IPS-NIHi7 (cell line): ENCODE data around the gene SDF4.

Source experiments
- DNase-seq: peaks from one replicate; pipeline ENCODE4 v3.0.0; 2012; ENCODE audit warnings: mixed read lengths; ENCODE audit errors: extremely low spot score

The SDF4 gene, protein sequence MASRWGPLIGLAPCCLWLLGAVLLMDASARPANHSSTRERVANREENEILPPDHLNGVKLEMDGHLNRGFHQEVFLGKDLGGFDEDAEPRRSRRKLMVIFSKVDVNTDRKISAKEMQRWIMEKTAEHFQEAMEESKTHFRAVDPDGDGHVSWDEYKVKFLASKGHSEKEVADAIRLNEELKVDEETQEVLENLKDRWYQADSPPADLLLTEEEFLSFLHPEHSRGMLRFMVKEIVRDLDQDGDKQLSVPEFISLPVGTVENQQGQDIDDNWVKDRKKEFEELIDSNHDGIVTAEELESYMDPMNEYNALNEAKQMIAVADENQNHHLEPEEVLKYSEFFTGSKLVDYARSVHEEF

DNA sequence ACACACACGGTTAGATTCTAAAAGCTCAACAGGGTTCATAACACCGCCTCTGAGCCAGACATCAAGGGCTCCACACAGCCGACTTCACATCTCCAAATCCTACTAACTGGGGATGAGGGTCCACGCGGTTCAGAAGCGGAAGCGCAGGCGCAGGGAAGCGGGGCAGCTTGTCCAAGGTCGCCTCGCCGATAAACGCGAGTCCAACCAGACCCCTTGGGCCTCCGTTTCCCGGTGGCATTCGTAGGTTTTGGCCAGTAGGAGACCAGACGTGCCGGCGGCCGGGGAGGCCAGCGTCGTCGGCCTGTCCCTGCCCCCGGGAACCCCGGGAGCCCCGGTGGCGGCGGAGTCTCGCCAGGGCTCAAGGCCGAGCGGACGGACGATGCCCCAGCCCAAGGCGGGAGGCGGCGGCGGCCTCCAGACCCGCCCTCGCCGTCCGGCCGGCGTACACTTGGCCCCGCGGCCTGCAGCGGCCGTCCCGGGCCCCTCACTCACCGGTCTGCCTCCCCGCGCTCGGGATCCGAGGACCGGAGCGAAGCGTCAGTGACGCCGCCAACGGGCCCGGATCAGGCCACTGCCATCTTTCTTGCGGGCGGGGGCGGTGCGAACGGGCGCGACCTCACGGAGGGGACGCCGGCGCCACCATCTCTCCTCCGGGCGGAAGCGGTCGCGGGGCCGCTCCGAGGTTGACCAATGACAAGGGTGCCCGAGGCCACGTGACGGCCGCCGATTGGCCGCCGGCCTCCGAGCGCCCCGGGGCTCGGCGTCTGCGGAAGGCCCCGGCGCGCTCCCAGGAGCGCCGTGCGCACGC lies at the start of gene SDF4:
SDF4 (minus strand) TSS at position 602 of the 808 bp plus-strand sequence. CDS start 3,229 bp downstream, outside the sequence.
- DNase-seq: peak; percentile 100

DNA sequence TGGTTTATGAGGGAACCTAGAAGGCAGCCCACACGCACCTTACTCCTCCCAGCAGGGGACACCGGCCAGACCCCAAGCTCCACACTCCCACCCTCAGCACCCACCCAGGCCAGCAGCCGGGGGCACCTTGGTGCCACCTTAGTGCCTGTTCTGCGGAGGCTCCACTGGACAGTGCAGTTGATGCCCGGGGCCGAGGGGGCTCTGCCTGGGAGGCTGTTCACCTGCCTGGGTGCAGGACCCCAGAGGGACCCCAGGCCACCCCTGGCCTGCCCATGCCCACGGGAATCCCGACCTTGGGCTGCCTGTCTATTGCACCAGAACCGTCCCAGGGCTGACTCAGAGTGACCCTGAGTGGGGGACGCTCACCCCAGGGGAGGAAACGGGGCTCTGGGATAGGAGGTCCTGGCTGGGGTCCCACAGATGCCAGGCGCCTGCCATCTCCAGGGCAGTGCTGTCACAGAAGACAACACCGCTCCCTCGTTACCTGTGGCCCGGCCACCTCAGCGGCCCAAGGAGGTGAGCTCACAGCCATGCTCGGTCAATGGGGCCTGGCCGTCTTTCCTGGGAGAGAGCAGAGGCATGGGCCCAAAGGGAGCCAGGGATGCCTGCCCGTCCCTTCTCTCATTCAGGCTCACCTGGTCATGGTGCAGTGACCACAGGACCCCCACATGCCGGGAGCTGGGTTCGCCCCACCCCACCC lies 49.1 kb upstream of the SDF4 start:
- DNase-seq: no peak

DNA sequence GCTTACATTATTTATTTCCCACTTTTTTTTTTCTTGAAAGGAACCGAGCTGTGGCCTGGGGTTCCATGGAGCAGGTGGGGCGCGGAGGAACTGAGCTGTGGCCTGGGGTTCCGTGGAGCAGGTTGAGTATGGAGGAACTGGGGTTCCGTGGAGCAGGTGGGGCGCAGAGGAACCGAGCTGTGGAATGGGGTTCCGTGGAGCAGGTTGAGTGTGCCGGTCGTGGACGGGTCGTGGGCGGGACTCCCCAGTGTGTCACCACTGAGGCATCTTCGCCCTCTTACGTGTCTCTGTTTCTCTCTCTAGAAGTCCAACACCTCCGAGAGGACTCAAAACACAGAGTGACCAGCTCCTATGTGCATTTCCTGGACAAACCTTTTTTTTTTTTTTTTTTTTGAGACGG lies 47.2 kb upstream of the SDF4 start:
- DNase-seq: no peak

DNA sequence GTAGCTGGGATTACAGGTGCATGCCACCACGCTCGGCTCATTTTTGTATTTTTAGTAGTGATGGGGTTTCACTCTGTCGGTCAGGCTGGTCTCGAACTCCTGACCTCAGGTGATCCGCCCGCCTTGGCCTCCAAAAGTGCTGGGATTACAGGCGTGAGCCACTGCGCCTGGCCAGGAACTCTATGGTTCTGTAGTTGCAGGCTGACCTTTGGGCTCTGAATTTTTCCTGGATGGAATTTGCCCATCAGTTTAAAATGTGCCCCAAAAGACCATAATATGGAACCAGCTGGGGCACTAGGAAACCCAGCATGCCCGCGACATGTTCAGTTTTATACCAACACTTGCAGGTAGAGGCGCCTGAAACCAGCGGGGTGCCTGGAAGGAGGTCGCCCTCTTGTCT lies 46.8 kb upstream of the SDF4 start:
- no peak for DNase-seq

DNA sequence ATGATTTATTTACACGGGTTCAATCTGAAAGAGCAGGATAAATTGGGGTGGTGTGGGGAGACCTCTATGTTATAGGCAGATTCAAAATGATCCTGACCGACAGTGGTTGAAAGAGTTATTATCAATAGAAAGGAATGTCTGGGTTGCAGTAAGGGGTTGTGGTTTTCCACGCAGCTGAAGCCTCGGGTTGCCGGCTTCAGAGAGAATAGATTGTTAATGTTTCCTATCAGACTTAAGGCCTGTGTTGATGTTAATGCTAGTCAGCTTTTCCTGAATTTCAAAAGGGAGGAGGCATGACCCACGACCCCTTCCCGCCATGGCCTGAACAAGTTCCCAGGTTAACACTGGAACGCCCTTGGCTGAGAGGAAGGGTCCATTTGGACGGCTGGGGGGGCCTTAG lies 44.0 kb upstream of the SDF4 start:
- no peak for DNase-seq

DNA sequence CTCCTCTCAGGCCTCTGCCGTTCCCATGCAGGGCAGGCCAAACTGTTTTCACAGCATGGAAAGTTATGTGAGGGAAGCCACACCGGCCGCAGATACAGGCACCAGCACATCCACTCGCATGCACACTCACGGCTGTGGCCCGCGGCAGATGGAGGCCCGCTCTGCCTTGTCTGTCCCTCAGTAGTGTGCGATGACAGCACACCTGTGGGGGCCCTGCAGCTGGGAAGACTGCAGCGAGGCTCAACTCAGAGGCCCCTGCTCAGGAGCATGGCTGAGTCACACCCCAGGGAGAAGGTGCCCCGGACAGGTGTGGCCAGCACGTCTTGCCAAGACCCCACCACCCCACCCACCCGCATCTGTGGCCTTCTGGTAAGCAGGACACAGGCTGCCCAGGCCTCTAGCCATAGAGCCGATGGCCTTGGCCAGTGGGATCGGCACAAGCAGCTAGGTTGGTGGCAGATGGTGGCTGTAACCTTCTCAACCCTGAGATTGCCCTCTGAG lies 43.2 kb upstream of the SDF4 start:
- DNase-seq: no peak

DNA sequence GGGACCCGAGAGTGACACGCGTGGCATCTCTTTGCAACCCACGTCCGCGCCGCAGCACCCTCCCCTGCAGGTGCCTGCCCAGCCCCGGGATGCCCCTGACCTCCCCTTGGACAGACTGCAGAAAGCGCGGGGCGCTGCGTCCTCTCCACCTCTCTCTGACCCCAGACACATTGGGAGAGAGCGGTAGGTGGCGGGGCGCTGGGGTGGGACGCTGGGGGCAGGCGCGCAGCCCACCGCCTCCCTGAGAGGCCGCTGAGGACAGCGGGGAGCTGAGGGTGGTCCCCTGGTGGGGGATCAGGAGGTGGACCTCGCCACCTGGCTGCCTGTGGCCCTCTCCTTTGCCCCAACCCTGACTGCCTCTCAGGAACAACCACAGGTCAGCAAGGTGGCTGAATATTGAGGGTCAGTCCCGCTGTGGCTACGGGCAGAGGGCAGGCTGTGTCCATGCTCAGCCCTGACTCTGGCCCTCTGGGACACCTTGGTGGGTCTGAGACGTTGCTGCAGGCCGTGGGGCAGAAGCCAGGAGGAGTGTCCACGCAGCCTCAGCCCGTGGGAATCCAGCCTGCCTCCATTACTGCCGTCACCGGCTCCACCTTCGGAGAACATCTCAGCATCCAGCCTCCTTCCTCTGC lies 42.6 kb upstream of the SDF4 start:
- DNase-seq: no peak

DNA sequence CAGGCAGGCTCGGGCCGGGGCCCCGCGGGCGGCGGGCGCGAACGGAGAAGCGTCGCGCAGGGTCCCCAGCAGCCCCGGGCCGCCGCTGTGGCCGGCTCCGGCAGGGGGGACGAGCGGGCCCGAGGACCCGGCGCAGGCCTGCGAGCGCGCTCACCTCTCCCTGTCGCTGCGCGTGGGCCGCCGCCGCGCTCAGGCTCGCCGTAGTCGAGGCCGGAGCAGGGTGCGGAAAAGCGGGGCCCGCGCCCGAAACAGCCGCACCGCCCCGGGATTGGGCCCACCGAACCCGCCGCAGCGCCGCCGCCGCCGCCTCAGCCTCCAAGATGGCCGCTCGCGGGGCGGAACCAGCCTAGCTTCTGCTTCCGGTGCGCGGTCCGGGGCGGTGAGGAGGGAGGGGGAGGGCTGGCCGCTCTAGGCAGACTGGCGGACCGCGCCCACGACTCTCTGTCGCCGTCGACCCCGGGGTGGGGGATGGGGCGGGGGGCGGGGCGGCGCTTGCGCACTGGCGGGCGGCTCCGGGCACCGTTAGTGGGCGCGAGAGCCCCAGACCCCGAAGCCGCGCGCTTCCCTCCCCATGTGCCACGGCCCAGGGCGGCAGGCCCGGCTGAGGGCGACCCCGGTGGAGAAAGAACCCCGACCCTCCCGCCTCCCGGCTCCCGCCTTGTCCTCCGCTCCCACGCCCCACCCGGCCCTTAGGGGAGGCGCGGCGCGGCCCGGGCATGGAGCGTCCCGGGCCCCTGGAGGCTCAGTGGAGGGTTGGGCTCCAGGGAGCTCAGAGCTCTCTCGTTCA lies 41.9 kb upstream of the SDF4 start, which contains the start of gene UBE2J2:
UBE2J2 (minus strand) TSS at position 343 of the 787 bp plus-strand sequence. CDS start 5,862 bp downstream, outside the sequence.
- peak; percentile 99 for DNase-seq

DNA sequence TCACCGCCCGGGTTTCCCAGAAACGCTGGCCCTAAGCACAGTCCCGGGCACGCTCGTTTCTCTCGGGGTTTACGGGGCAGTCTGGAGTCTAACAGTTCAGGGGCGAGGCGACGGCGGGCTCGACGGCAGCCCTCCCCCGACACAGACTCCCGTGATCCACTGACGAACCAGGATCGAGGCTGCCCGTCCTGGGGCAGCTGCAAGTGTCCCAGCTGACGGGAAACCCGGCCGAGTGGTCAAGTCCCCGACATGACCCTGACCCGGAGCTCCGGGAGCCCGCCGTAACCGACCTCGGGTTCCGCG lies 41.4 kb upstream of the SDF4 start:
- DNase-seq: no peak

DNA sequence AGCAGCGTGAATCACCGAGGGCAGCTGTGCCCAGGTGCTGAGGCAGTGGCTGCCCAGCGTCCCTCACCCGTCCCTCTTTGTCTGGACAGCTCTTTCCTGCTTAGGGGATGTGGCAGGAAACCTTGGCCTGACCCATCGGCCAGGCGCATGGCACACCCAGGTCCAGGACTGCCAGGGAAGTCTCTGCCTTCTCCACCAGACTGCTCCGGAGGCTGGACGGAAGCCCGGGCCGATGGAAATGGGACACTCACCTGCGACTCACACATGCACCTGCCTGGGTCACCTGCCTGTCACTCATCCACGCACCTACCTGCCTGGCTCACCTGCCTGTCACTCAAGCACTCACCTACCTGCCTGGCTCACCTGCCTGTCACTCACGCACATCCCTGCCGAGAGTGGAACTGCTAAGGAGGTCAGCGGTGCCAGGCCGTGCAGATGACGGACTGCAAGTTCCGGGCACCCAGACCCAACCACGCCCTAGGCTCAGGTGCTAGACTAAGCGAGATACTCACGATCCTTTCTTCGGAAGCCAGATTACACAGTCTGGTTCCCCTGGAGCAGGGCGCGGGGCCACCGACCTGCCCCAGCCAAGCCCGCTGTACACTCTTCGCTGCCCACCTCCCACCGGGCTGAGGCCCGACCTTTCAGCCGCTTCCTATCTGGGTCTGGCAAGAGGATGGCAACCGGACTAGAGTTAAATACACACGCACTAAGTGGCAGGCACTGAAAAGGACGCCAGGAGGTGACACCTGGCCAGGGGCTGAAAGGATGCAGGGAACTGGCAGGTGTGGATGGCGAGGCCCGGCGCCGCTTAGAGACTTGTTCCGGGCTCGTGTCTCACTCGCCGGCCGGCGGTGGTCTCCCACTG lies 40.8 kb upstream of the SDF4 start:
- DNase-seq: no peak

DNA sequence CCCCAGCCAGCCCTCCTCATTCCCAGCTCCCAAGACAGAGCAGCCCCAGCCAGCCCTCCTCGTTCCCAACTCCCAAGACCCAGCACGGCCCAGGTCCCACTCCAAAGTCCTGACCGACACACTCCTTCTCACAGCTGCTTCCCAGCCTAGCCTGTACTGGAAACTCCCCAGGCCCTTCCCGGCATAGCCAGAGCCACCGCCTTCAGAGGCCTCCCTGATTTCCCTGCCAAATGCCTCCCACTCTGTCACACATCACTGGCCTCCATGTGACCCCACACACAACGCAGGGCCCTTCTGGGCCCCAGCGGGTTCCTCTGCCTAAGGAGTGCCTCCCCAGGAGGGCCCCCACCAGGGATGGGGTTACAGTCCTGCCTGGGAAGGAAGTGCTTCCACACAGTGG lies 39.0 kb upstream of the SDF4 start:
- no peak for DNase-seq

DNA sequence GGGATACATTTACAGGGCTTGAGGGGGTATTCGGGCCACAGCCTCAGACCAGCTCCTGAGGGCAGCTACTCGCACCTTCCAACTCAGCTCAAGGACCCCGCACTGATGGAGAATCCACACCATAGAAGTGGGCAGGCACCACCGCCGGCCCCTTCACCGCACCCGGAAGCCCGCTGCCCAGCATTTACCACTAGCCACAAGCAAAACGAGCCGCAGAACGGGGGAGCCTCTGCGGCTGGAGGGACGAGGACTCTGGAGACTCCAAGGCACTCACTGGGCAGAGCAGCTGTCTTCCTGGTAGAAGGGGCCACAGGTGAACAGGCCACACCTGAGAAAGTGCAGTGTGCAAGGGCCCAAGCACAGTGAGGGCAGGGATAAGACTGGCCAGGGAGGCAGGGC lies 36.5 kb upstream of the SDF4 start:
- DNase-seq: no peak

DNA sequence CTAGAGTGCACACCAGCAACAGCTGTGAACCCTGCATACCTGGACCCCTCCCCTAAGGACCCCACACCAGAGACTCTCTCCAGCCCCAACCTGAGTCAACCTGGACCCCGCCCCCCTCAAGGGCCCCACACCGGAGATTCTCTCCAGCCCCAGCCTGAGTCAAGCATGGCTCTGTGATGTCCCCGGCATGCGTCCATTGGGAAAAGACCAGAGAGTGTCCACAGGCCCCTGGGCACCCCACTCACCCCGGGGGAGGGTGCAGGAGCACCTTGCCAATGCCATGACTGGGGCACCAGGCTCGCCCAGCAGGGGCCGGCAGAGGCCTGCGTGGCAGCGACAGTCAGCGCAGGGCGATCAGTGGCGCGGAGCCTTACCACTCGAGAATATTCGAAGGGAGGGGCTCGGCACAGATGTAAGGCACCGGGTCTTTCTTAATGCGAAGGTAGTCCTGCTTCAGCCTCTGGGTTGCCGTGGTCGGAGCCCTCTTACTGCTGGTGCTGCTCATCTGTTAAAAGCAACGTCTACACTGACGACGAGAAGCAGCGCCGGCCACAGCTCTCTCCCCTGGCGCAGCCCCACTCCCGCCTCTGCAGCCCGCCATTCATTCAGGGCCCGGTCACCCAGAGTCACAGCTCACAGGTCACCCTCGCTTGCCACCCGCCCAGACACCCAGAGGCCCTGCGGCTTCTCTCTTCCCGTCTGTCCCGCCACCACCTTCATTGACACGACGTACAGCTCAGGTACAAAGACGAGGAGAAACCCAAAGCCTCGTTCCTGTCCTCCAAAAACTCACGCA lies 35.9 kb upstream of the SDF4 start:
- no peak for DNase-seq

DNA sequence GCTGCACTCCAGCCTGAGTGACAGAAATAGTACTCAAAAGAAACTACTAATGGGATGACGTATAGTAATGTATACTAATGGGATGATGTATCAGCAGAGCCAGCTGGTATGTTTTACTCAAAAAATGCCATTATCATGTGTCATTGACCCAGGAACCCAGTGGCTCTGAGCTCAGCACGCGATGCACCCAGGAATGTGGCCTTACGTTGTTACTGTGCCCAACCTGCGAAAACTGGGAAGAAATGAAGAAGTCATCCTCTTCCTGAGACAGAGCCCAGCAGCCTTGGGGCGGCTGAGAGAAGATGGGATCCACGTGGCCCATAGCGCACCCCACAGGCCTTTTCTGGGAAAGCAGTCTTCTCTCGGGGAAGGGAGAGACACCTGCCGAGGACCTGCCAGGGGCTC lies 33.1 kb upstream of the SDF4 start:
- peak; percentile 67 for DNase-seq

DNA sequence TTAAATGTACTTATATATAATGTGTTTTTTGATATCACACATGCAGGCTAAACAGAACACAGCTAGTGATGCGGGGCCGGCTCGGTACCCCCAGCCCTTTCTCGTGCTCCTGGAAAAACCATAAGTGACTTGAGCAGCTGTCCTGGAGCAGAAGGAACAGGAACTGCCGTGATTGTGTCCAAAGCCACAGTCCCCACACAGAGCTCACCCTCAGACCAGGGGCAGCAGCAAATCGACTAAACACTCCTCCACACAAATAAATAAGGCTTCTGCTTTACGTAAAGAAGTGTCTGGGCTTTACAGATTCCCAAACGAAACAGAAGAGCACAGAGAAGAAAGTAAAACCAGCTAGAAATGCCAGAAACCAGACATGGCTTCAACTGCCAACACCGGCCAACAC lies 32.2 kb upstream of the SDF4 start:
- DNase-seq: no peak

DNA sequence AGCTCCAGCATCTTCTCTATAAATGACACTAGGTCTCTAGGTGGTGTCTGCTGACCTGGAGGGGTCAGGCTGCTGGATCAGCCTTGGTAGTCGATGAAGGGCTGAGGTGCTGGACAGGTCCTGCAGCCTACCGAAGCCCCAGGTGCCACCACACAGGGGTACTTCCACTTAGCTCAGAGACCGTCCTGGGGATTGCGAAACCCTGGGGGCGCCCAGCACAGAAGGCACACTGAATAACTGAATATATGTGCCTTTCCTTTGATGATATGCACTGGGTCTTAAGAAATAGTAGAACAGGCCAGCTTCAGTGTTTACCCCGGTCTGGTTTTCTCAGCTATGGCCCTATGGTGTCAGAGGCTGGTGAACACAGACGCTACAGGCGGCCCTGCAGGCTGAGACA lies 31.0 kb upstream of the SDF4 start:
- no peak for DNase-seq

DNA sequence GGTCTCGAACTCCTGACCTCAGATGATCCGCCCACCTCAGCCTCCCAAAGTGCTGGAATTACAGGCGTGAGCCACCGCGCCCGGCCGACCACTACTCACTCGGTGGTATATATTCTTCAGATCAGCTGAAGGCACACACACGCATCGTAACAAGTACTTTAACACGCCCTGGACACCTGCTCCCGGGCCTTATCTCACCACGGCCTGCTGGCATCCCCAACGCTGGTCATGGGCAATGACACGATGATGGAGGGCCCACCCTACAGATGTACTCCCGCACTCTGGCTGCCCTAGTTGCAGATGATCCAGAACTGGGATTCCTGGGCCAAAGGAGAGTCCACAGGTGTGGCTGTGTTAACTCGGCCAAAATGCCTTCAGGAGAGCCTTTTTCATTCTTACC lies 30.3 kb upstream of the SDF4 start:
- DNase-seq: no peak

DNA sequence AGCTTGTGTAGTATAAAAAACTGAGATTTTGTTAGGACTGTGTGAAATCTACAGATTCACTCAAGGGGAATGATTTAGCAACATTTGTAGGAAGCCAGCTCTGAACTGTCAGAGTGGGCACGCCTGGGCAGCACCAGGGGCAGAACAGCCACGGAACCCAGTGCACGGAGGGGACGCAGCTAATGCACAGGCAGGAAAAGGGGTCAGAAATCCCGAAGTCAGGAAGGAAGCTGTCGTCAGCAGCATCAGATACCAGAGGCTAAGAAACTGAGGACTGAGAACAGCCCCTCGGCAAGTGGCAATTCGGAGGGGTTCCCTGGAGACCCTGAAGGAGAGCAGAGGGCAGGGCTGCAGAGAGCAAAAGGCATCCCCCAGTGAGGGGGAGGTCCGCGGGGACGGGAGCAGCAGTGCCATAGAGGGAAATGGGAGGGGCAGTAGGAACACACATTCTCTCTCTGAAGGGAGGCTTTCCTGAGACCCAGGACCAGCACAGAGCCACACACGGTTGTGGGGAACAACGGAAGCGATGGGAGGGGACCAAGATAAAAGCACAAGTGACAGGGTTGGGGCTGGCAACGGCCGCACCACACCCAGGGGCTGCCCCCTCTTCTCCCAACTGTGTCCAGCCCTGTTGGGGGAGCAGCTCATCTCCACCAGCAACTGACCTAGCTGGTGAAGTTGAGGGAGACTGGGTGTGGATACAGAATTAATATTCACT lies 29.2 kb upstream of the SDF4 start:
- no peak for DNase-seq
